Keratinocyte (primary cell): Measurements from ENCODE around the gene INPP5A.

Experiments used
- EZH2 ChIP-seq: IDR thresholded peaks from one replicate; pipeline ENCODE4 v1.6.1; 2012; ENCODE audit warnings: inconsistent platforms, mild to moderate bottlenecking, low read length, moderate library complexity
- TF ChIP-seq, protein P1 (sequence below), 3 experiments: IDR thresholded peaks in 1 of 3; conservative IDR thresholded peaks in 1 of 3; optimal IDR thresholded peaks in 1 of 3; 2 replicates in 2 of 3; 3 replicates in 1 of 3; pipeline versions ENCODE3 to v1.5.1; 2011; ENCODE audit warnings: low read length in 3 of 3, mild to moderate bottlenecking in 3 of 3, moderate library complexity in 2 of 3, control low read depth in 1 of 3, inconsistent platforms in 1 of 3; ENCODE audit not compliant: insufficient read depth in 2 of 3; ENCODE audit errors: extremely low read depth in 1 of 3

DNA sequence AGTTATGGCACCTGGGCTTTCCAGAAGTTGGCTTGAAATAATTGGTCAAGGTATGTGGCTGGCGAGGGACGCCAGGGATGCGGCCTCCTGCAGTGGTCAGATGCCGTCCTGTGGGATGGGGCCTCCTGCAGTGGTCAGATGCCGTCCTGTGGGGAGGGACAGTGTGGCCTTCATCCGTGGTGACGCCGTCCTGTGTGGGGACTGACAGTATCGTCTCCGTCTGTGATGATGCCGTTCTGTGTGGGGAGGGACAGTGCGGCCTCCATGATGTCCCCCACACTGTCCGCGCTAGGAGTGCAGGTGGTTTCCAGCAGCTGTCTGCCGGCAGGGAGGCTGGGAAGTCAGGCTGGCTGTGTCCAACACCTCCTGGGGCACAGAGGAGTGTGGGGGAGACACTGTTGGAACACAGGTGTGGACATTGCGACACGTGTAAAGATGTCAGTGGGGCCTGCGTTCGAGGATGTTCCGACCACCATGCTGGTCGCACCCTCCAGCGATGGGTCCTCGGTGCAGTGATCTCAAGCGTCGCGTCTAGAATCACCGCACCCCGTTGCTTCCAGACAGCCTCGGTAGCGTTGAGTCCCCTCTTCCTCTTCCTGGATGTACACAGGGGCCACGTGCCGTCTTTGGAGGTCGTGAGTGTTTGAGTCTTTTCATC lies 52.6 kb downstream of the INPP5A start:
- TF ChIP-seq, protein P1, sequence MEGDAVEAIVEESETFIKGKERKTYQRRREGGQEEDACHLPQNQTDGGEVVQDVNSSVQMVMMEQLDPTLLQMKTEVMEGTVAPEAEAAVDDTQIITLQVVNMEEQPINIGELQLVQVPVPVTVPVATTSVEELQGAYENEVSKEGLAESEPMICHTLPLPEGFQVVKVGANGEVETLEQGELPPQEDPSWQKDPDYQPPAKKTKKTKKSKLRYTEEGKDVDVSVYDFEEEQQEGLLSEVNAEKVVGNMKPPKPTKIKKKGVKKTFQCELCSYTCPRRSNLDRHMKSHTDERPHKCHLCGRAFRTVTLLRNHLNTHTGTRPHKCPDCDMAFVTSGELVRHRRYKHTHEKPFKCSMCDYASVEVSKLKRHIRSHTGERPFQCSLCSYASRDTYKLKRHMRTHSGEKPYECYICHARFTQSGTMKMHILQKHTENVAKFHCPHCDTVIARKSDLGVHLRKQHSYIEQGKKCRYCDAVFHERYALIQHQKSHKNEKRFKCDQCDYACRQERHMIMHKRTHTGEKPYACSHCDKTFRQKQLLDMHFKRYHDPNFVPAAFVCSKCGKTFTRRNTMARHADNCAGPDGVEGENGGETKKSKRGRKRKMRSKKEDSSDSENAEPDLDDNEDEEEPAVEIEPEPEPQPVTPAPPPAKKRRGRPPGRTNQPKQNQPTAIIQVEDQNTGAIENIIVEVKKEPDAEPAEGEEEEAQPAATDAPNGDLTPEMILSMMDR (optimal IDR thresholded peaks at IDR 0.05 in 1 of 3, IDR thresholded peaks at IDR 0.05 in 1 of 3, conservative IDR thresholded peaks at IDR 0.05 in 1 of 3; ENCODE audit: extremely low read depth in 1 of 3, insufficient read depth in 2 of 3, low read length in 3 of 3), result no peak
- TF ChIP-seq EZH2, result no peak
